ENCODE data around the gene FXYD2.
"Not testable (repeated sequence)": the region's sequence is repeated elsewhere in the genome, so short reads cannot be mapped to it uniquely, and the experiment has no call there.

Gene FXYD2

DNA sequence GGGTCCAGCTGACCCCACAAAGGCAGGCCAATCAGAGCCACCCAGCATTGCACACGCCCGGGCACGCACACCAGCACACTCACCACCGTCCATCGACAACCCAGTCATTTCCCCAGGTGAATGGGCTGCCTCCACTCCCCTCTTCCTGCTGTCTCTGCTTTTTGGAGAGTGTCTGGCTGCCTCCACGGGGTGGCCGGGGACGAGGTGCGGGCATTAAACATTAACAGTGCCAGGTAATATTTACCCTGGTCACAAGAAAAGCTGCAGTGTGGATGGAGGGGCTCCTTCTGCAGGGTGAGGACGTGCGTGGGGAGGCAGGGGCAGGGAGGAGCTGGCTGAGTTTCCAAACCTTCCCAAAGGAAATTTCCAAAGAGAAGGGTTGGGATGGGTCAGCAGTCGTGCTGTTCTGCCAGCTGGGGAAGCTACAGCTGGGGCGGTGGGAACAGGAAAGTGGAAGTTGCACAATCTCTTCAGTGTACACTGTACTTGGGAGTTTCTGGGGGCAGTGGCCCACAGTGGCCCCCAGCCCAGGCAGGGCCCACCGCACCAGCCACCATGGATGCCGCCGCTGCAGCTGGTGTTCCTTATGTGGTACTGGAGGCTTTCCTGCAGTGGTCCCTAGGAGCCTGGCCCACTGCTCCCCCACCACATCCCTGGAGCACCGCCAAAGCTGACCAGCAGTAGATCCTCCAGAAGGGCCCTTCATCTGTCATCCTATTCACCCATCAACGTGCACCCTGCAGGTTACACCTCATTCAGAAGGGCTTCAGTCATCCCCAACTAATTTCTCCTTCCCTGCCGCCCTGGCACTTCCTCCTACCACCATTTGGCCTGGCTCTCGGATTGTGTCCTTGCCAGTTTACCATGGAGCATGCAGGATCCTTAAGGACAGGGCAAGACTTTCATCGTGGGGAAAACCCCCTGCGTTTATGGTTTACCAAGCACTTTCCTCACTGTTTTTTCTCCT is at the start of gene FXYD2:
Gene FXYD2, minus strand, starts transcription at position 174 of the 967 bp plus-strand sequence. Its CDS starts 66 bp downstream, at position 108.
- no peak for DNase-seq

DNA sequence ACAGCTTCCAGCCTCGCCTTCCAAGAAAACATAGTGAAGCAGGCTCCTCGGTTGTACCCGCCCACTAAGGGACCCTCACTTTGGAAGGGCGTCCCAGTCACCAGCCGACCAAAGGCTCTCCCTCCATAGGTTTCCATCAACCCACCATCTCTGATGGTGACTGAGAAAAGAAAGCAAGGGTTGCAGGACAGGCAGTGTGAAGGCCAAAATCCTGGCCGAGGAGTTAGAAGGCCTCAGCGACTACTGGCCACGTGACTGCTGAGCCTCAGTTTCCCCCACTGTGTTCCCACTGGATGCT is 49.2 kb upstream of the FXYD2 start:
- no peak for DNase-seq

DNA sequence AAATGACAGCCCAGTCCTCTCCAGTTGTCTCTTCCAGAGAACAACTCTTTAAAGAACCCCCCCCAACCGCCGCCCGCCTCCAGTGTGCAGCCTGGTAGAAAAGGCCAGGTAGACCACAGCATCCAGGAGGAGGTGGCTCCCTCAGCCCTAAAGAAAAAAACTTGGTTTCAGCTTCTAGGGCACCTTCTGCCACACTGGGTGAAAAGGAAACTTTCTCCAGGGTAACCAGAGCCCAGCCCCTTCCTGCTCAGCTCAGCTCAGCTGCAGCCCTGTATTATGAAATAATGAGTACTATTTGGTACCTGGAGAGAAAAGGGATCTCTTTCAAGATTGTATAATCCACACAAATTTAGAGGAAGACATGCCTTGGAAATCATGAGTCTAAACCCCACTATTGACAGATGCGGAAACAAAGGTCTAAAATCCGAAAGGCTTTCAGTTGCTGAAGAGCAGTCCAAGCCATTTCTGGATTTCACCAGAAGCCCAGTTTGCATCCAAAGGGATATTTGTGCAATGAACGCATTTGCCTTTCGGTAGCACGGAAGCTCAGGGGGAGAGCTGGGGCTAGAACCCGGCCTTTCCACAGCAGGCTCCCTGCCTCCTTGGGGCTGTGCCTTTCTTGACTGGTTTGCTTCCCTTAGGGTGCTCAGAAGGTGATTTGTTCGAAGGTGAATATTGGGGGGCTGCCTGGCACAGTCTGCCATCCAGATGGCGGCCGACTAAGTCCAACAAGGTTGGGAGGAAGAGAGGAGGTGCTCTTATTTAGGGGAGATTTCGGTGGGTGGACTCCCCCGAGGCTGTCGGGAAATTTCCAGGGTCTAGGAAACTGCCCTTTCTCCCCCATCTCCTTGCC is 48.7 kb upstream of the FXYD2 start:
- DNase-seq = no peak

DNA sequence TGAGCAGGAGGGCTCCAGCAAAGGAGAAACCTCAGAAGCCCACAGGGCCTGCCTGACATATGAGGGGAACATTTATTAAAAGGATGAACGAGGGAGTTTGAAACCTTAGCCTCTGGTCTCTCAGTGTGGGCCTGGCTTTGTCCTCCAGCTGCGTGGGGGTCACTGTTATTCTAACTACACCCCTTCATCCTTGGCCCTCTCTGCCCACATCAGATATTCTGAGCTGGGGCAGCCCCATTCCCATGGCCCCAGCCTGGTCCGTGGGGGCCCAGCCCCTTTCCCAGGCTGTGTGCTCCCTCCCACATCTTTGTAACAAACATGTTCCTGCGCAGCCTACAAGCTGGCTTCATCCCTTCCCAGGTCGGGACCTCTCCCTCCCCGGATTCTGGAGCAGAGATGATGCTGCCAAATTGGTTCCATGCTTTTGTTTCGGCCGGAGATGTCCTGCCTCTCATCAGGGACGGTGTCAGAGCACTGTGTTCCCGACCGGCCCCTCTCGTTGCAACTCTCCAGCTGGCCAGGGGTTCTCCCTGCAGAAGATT is 47.9 kb upstream of the FXYD2 start:
- no peak for DNase-seq

DNA sequence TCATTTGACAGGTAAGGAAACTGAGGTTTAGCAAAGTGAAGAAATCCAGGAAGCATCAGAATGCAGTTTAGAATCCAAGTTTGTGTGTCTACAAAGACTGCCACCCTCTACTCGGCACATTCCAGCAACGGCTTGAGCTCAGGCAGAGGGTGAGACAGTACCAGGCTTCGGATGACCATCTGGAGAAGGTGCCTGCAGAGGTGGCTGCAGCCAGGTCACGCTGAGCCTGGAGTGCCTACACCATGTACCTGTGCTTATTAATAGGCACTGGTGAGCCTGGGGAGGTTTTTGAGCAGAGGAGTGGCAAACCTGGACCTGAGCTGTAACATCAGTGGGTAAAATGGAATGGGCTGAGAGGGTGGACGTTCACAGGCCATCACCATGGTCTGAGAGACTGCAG is 47.2 kb upstream of the FXYD2 start:
- DNase-seq = no peak

DNA sequence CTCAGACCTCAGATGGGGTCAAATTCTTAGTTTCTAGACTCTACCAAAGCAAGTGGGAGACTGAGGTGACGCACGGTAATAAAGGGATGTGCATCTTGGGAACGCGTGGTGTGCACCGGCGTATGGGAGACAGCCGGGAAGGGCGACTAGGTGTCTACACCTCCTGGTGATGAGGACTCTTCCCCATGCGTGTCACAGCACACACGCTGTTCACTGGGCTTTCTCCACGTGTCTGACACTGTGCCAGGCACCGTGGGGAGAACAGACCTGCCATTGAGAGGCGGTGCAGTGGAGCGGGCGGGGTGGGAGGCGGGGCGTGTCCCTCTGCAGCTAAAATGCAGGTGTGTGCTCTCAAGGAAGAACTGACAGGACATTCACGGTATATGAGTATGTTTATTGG is 46.6 kb upstream of the FXYD2 start:
- no peak for DNase-seq

DNA sequence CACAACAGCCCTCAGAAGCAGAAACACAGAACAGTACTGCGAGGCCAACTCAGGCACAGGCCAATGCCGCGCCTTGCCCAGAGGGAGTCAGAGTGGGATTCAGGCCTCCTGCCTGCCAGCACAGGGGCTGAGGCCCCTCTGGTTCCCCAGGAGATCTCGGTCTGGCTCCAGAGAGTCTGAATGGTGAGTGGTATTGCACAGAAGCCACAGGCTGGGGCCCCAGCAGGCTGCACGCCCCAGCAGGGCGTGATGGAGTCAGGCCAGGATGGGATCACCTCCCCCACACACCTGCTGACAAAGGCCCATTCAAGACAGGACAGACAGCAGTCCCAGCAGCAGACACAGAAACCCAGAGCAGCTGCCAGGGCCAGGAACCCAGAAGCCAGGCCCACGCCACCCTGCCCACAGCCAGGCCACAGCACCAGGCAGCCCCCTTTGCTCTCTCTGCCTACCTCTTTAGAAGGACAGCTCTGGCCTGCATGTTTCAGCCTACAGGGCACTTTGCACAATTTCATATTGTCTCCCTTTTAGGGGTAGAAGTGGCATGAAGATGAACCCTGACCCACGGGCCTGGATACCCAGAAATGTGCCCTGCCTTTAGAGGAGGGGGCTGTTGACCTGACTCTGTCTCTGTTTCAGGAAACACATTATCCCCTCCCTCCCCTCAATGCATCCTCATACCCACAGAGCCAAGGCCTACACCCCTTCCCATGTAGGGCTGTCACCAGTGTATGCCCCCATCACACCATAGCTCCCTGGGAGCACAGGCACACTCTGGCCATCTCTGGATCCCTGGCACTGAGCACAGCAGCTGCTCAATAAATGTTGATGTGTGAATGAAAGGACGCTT is 45.8 kb upstream of the FXYD2 start:
- no peak for DNase-seq

DNA sequence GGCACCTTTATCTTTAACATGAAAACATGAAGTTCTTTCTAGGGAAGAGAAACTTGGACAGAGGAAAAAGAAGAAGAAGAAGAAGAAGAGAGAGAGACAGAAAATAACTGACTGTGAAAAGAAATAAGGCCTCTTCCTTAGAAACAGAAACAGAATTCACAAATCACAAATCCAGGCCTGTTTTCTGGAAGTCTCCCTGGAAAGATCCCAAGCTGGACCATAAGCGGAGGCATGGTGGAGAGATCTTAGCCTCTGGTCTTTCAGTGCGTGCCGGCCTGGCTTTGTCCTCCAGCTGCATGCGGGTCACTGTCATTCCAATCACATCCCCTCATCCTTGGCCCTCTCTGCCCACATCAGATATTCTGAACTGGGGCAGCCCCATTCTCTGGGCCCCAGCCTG is 45.1 kb upstream of the FXYD2 start:
- DNase-seq = no peak

DNA sequence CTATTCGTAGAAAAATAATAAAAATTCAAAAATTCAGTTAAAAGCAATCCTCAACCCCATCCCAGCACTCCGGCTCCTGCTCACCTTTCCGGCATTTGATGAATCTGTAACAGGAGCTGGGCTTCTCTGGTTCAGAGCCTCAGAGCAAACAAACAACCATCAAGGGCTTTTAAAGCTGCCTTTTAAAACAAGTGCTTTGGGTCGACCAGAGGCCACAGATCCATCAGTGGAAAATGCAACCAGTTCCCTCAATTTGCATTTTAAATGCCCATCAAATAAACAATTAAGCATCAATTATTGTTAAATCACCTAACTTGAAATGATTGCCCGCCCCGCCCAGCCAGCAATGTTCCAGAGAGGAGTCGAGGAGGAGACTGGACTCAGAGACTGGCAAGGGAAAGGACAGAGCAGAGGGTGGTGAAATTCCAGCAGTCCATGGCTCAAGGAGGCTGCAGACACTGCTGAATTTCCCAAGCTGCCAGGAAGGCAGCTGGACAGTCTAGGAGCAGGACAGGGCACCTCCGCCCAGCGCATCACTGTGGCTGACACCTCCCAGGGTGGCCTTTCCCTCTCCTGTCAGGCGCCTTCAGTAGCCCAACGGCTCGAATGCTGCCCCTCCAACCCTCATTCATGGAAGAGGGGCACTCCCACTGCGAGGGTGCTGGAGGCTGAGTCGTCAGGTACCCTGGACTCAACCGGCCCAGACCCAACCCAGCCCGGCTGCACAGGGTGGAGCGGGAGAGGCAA is 44.4 kb upstream of the FXYD2 start:
- DNase-seq = no peak

DNA sequence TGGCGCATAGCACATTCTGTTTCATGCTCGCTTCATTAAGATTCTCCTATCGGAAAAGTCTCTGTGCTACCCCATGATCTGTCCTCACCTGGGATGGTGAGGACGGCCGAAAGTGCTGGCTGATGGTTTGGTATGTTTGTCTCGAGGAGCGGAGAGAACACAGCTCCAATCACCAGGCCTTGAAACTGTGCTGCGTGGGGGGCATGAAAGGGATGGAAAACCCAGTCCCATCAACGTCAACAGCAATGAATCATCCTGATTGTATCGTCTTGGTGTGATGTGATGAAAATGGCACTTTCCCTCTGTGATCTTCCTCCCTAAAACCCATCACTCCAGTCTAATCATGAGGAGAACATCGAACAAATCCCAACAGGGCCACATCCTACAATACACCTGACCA is 43.5 kb upstream of the FXYD2 start:
- no peak for DNase-seq

DNA sequence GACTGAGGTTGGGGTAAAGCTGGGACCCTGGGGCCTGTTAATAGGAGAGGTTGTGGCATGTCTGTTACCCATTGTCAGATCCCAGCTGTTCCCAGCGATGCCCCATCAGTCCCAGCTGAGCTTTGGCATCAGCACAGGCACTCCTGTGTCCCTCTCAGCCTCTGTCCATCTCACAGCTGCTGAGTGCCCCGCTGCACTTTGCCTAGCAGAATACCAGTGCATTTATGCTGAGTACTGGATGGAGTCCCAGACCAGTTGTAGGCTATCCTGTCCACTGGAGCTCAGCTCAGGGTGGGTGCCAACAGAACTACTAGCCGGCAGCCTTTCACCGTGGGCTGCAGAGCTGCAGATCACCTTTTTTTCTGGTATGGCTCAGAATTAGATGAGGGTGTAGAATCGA is 42.0 kb upstream of the FXYD2 start:
- DNase-seq = no peak

DNA sequence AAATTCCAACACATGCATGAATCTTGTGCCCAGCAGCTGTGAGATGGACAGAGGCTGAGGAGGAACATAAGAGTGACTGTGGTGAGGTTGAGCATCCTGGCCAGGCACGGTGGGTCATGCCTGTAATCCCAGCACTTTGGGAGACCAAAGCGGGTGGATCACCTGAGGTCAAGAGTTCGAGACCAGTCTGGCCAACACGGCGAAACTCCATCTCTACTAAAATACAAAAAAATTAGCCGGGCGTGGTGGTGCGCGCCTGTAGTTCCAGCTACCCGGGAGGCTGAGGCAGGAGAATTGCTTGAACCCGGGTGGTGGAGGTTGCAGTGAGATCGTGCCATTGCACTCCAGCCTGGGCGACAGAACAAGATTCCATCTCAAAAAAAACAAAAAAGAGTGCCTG is 41.0 kb upstream of the FXYD2 start:
- not testable (repeated sequence) for DNase-seq

DNA sequence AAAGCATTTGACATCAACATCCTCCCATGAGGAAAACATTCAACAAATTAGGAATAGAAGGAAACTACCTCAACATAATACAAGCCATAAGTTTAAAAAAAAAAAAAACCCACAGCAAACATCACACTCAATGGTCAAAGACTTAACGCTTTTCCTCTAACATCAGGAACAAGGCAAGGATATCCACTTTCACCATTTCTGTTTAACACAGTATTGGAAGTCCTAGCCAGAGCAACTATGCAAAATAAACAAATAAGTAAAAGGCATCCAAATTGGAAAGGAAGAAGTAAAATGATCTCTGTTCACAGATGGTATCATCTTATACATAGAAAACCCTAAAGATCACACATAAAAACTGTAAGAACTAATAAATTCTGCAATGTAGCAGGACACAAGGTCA is 38.8 kb upstream of the FXYD2 start:
- DNase-seq = no peak

DNA sequence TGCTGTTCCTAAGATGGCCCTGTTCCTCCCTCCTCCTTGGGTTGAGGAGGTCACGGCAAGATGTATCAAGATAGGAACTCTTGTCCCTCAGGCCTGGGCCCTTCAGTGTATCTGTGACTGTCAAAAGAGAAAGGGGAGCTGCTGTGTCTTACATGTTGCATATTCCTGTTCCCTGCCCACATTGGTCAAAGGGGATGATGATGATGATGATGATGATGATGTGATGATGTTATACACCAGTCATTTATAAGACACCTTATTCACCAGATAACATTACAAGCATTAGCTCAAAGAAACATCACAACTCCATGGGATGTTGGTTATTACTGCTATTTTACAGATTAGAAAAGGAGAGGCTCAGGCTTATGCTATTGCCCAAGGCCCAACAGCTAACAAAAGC is 38.2 kb upstream of the FXYD2 start:
- DNase-seq = no peak

DNA sequence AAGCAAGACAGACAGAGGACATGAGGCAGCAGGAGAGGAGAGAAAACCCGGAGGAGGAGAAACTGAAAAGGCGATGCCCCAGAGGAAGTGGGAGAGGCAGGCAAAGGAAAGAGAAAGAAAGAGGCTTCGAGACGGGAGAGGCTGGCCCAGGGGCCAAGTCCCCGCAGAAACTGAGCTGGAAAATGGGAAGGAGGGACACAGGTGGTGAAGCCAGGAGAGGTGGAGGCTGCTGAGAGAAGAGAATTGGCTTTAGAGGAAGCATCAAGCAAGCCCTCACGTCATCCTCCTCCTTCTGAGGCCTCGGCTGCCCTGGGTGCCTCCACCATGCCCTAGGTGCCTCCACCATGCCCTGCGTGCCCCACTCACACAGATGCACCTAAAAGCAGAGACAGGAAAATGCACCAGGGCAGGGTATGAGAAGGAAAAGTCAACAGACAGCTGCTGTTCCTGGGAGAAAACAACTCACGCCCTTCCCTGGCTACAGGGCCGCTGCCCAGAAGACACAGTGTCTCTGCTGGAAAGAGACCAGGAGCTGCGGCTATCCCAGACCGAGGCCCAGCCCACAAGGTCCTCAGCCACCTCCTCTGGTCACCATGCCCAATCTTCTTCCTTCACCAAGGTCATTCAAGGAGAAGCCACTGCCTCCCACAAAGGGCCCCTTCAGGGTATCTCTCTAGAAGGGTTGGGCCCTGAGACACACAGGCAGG is 37.6 kb upstream of the FXYD2 start:
- DNase-seq = no peak

DNA sequence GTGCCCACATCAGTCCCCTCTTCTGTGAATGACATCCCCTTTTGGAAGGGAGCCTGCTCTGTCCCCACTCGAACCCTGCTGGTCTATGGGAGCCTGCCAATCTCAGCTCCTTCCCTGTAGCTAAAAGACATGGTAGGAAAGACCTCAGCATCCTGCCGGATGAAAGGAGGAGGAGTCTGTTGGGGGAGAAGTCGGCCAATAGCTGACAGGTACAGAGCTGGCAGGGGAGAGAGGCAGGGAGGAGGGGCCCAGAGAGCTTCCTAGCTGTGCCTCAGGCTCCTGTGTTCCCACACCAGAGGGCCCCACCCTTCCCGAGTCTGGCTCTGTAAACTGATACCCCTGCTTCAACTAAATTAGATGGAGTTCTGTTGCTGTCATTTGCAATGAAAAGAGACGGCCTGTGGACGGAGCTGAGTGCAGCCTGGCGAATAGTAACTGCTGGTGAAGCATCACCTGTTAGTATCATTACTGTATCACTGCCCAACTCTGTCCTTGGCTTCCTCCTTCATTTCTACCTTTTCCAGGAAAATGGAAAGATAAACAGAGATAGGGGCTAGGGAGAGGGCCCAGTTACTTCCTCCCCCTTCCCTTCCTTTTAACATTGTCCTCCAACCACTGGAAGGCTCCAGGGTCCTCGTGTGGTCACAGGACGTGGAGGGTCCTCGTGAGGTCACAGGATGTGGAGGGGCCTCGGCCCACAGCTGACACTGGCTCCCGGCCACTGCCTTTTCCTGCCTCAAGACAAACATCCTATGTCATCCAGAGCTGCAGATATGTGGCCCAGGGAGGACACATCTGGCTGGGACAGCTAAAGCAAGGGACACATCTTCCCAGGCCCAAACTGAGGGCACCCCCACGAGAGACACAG is 36.8 kb upstream of the FXYD2 start:
- no peak for DNase-seq

DNA sequence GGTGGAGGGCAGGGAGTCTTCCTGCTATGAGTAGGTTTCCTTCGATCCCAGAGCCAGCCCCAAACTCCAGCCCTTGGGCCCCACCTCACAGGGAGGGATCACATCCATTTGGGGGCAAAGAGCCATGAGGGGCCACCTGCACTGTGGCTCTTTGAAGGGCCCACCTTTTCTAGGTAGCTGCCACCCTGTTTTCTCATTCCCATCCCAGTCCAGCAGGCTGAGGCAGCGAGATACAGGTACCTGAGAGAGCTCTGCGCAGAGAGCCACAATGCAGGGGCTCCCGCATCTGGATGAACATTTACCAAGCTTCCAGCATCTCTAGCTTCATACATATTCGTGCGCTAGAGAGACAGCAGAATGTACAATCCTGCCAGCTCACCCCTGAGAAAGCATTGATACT is 35.6 kb upstream of the FXYD2 start:
- no peak for DNase-seq

DNA sequence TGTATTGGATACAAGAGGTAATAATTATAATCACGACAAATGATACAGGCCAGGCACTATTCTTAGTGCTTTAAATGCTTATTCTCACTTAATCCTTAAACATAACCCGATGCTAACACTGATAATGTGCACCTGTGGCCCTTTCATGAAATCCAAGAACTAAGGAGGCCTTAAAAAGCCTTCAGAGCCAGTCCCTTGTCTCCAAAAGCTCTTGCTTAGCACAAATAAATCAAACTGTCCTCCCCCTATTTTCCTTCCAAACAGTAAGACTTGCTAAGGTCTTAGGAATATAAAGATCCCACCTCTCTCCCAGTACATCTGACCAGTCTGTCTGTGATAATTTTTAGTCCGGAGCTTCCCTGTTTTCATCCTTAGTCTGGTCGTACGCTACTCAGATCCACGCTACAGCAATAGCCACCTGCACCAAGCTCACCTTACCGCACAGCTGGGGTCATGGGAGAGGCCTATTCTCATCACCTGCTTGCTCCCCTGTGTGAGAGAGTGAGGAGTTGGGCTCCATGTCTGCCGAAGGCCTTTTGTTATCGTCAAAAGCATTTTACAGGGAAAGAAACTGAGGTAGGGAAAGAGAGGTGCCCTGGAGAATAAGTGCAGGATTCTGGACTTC is 35.1 kb upstream of the FXYD2 start:
- DNase-seq = no peak

DNA sequence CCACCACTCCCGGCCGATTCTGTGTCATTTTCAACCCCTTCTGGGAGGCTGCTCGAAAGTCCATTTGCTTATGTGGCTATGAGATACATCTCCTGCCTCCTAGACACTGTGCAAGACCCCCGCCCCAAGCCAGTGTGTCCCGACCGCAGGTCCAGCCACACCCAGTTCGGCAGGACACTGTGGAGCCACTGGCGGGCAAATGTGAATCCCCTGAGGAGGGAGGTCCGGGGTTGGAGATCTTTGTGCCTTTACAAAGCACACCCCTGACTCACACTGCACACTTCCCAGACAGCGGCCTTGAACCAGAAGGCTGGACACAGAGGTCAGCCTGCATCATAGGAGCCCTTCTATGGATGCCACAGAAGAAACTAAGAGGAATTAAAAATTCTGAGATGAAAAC is 34.5 kb upstream of the FXYD2 start:
- DNase-seq = no peak
